GM12874 (cell line): ENCODE measurements around the gene CFP.

Experiments used
- CTCF ChIP-seq: IDR thresholded peaks from 2 replicates; pipeline ENCODE4 v1.5.1; 2011; ENCODE audit warnings: low read depth, mild to moderate bottlenecking, control low read depth, low read length, moderate library complexity; ENCODE audit not compliant: insufficient read depth

Gene CFP

GRCh38 chrX:47587906-47588735, 41.6 kb downstream of the CFP start:
- no peak for TF ChIP-seq CTCF

- TF ChIP-seq CTCF: no peak
These were observed 42.4 kb downstream of the CFP start for GRCh38 chrX:47587091-47587891.

GRCh38 chrX:47586043-47586787, 43.5 kb downstream of the CFP start:
- TF ChIP-seq CTCF: no peak

- no peak for TF ChIP-seq CTCF
These were observed 44.5 kb downstream of the CFP start for GRCh38 chrX:47585273-47585672.

- TF ChIP-seq CTCF: no peak
These were observed 45.0 kb downstream of the CFP start for GRCh38 chrX:47584714-47585113.

GRCh38 chrX:47583240-47583861, 46.4 kb downstream of the CFP start:
- no peak for TF ChIP-seq CTCF
